BJ (cell line): Measurements from ENCODE around the gene TCF4. TPM values are rescaled to one million over a fixed set of nuclear protein-coding genes. Genes with fewer than 3 reads are reported as not detected.

Source experiments
- CTCF ChIA-PET: fragments of 350-600 bp; formaldehyde crosslinking; extraction: SDS; loops from one replicate; lab custom pipeline; 2021; ENCODE audit warnings: antibody characterized with exemption, inconsistent platforms; lab: Yijun Ruan, JAX
- POLR2A ChIA-PET: fragments of 300-600 bp; sonication (Branson Sonifier 250); formaldehyde crosslinking; extraction: SDS; loops from one replicate; lab custom pipeline; 2021; ENCODE audit warnings: antibody characterized with exemption; lab: Charles Lee
- DNase-seq: peaks from one replicate; pipeline ENCODE4 v3.0.0-alpha.2; 2011; ENCODE audit warnings: low read depth
- H3K27me3 ChIP-seq: 2 replicates; pipeline ENCODE4 v1.6.0; 2011; ENCODE audit warnings: low read length; ENCODE audit not compliant: control insufficient read depth, insufficient read depth
- H3K36me3 ChIP-seq: 2 replicates; pipeline ENCODE4 v1.5.1; 2011; ENCODE audit warnings: low read length; ENCODE audit not compliant: control insufficient read depth, insufficient read depth
- H3K4me3 ChIP-seq: 2 replicates; pipeline ENCODE4 v1.5.1; 2011; ENCODE audit warnings: low read depth, mild to moderate bottlenecking, control low read depth, low read length
- polyA plus RNA-seq: library from polyadenylated mRNA; depleted of rRNA; stranded (reverse); fragments of >200 nt; gene quantifications from 2 replicates; pipeline ENCODE4 v1.2.3, GENCODE V29; 2011
- TF ChIP-seq, protein P1 (sequence below): IDR thresholded peaks from 2 replicates; pipeline ENCODE4 v1.5.1; 2011; ENCODE audit warnings: low read depth, mild to moderate bottlenecking, control low read depth, inconsistent platforms, low read length, moderate library complexity; ENCODE audit not compliant: insufficient read depth

TCF4 gene
- polyA plus RNA-seq, 1 experiment, result 65.8 TPM

DNA sequence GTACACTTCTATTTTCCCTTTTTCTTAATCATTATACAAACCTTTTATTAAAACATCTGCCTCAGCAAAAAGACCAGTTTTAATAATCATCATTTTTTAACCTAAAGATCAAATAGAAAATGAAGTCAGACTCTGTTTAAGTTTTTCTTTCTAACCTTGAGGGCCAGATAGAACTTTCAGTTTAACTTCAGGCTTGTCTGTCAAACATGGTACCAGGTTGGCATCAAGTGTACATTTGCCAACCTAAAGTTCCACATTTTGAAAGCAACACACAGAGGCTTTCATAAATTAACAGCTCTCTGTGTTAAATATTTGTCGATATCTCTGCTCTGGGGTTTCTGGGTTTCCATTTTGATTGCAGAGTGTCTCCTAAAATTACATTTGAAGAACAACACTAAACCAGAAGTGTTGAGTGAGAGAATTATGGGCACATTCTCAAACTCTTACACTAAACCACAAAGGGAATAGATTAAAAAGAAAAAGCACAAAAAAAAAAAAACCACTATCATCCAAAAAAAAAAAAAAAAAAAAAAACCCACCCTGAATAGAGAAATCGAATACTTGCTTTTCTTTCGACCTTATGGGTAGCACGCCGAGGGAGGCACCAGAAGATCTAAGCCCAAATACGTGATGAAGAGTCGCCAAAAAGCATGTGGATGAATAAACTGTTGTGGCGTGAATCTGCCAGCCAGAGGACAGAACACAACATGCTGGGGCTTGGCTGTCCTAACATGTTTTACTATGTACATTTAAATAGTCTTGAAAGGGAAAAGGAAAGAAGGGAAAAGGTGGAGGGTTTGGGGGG lies 166.2 kb downstream of the TCF4 start:
- TF ChIP-seq, protein P1, sequence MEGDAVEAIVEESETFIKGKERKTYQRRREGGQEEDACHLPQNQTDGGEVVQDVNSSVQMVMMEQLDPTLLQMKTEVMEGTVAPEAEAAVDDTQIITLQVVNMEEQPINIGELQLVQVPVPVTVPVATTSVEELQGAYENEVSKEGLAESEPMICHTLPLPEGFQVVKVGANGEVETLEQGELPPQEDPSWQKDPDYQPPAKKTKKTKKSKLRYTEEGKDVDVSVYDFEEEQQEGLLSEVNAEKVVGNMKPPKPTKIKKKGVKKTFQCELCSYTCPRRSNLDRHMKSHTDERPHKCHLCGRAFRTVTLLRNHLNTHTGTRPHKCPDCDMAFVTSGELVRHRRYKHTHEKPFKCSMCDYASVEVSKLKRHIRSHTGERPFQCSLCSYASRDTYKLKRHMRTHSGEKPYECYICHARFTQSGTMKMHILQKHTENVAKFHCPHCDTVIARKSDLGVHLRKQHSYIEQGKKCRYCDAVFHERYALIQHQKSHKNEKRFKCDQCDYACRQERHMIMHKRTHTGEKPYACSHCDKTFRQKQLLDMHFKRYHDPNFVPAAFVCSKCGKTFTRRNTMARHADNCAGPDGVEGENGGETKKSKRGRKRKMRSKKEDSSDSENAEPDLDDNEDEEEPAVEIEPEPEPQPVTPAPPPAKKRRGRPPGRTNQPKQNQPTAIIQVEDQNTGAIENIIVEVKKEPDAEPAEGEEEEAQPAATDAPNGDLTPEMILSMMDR, result no peak
- no peak for DNase-seq
- Histone ChIP-seq H3K4me3 (peak overlapping the region; percentile 21), H3K36me3 (no peaks in the 10 kb centered on the region), H3K27me3 (no peaks in the 10 kb centered on the region)
- POLR2A ChIA-PET, result interaction anchor here (0.6 kb wide), 1 partner anchor 100 kb away, joined by 18 read pairs; no protein-coding TSS in a partner anchor
- CTCF ChIA-PET, result no interaction called here

DNA sequence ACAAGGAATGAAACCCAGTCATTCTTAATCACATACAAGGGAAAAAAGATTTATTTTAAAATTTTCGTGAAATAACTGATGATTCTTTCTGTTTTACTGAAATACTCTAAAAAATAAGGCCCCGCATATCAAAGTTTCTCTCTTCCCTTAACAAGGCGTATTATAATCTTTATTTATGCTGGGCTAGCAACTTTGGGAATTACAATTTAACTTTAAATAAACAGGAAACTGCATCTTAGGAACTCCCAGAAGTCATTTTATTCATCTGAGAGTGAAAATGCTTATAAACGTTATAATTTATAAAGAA lies 166.7 kb downstream of the TCF4 start:
- POLR2A ChIA-PET, result interaction anchor here (0.6 kb wide), 1 partner anchor 99 kb away, joined by 18 read pairs; no protein-coding TSS in a partner anchor
- Histone ChIP-seq H3K36me3 (no peaks in the 10 kb centered on the region), H3K27me3 (no peaks in the 10 kb centered on the region), H3K4me3 (peak overlapping the region; percentile 5; the same call in 1 of the 2 replicates)
- no peak for DNase-seq
- TF ChIP-seq, protein P1, result no peak
- CTCF ChIA-PET, result interaction anchor here (1.0 kb wide), 1 partner anchor 358 kb away, joined by 3 read pairs; no protein-coding TSS in a partner anchor

DNA sequence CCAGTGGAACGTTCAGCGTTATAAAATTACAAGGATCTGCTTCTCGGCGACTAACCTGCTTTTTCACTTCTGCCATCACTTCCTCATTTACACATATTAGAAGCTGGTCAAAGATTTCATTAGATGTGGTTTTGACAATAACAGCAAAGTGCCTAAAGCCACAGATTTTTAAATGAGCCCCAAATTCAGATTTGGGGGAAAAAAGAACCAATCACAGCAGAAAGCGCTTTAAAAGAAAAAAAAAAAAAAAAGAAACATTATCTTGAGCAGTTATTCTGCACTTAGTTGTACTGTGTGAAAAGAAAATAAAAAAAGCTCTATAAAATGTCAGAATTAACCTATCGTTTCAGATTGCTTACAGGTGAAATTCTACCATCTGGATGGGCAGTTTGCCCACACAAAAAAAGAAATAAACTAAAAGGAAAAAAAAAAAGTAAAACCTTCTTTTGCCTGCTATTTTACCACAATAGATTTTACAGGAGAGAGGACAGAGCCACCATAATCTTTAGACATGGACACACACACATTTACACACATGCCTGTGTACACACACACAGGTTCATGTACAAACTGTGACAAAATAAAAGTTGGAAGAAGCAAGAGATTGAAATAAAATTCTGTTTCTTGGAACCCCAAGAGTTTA lies 167.2 kb downstream of the TCF4 start:
- H3K4me3 ChIP-seq, result peak overlapping the region; percentile 9; the same call in 1 of the 2 replicates
- POLR2A ChIA-PET, result interaction anchor here (0.6 to 0.7 kb wide), 2 partner anchors 165 to 1025 kb away, joined by 4 read pairs; no protein-coding TSS in a partner anchor
- CTCF ChIA-PET, result interaction anchor here (1.0 kb wide), 1 partner anchor 359 kb away, joined by 3 read pairs; no protein-coding TSS in a partner anchor
- no peaks in the 10 kb centered on the region for H3K36me3 ChIP-seq
- DNase-seq, result no peak
- H3K27me3 ChIP-seq, result no peaks in the 10 kb centered on the region
- TF ChIP-seq, protein P1, result no peak

DNA sequence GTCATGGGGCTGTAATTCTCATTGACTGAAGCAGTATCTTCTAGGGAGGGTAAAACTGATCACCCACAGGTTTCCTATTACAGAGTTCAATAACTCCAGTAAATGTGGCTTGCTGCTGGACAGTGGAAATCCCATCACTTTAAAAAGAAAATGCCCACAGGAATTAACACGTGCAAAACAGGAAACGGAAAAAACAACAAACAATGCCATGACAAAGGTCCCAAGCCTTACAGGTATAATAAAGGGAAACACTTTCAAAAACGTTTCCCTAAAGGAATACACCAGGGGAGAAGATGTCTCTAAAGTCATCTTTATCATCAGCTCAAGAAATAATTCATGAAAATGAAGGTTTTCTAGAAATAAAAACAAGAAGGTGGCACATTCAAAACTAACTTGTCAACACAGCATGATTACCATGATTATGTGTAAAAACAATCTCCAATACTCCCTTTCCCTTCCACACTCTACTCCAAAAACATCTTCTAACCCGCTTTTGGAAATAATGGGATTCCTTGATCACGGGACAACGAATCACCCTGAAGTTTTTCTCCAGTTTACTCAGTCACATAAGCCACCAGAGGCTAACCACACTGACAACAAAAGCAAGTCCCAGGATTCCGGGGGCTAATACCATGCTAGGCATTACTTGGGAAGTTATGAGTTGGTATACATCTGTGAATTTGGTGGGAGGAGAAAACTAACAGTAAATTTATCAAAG lies 167.9 kb downstream of the TCF4 start:
- POLR2A ChIA-PET, result interaction anchor here (0.6 to 0.7 kb wide), 2 partner anchors 166 to 1026 kb away, joined by 4 read pairs; no protein-coding TSS in a partner anchor
- CTCF ChIA-PET, result interaction anchor here (1.0 kb wide), 1 partner anchor 359 kb away, joined by 3 read pairs; no protein-coding TSS in a partner anchor
- H3K4me3 ChIP-seq, result peak overlapping the region; percentile 9
- no peaks in the 10 kb centered on the region for H3K27me3 ChIP-seq
- TF ChIP-seq, protein P1, result no peak
- H3K36me3 ChIP-seq, result no peaks in the 10 kb centered on the region
- DNase-seq, result no peak
